ENCODE results near the gene ATG10.

DNA sequence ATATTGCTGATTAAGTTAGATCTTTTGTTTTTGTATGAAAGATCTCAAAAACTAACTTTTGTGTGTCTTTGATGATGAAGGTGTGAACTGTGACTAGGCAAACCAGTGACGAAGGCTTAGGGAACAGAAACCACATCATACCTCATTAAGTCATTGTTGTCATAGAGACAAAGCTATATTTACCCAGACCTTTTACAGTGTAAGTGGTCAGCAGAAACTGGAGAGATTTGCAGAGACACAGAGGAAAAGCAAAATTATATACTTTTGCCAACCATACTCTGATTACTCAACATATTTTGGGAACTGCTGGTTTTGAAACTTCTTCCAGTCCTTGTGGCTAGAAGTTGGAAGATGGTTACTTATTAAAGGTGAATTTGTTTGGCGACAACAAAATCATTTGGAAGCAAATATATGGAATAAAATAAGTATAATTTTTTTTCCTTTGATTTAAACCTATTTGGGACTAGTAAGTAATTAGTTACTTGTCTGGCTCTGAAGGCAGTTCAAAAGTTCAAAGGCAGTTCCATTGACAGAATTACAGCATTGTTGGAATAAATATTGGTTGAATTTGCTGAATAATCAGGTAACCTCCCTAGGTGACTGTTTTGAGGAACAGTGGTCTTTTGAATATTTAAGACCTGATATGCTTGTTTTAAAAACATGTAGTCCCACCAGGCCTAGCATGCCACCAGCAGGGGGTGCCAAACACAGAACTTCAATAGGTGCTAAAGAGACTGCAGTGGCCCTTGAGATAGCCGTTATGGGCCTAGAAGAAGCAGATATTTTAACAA, 202.5 kb downstream of the ATG10 start:
- TF ChIP-seq, protein P1, sequence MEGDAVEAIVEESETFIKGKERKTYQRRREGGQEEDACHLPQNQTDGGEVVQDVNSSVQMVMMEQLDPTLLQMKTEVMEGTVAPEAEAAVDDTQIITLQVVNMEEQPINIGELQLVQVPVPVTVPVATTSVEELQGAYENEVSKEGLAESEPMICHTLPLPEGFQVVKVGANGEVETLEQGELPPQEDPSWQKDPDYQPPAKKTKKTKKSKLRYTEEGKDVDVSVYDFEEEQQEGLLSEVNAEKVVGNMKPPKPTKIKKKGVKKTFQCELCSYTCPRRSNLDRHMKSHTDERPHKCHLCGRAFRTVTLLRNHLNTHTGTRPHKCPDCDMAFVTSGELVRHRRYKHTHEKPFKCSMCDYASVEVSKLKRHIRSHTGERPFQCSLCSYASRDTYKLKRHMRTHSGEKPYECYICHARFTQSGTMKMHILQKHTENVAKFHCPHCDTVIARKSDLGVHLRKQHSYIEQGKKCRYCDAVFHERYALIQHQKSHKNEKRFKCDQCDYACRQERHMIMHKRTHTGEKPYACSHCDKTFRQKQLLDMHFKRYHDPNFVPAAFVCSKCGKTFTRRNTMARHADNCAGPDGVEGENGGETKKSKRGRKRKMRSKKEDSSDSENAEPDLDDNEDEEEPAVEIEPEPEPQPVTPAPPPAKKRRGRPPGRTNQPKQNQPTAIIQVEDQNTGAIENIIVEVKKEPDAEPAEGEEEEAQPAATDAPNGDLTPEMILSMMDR (IDR thresholded peaks at IDR 0.05): peak; percentile 29 to 72 (median 52)
- no peak for TF ChIP-seq POLR2A (IDR thresholded peaks at IDR 0.05)

All from heart left ventricle (tissue), 13 donors.